ENCODE data around the gene CUL9. TPM values are rescaled to one million over a fixed set of nuclear protein-coding genes. Genes with fewer than 3 reads are reported as not detected.

CUL9 gene
- polyA plus RNA-seq, 3 donors, result 2.9 to 68.8 (median 3.8) TPM

DNA sequence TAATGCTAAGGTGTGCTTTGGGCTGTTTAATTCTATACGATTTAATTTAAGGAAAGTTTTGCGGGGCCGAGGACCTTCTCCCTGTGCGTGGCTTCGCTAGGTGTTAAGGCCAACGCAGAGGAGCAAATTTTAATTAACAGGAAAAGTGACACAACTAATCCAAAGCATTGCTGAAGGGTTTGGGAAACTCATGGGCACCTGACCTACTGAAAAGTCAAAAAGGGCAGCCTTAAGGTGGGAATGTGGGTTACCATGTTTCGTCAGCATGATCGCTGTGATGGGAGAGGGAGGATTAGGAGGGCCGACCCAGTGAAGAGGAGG, 415 bp upstream of the CUL9 start:
- peak overlapping the region; percentile 81 for H3K9ac ChIP-seq (ENCODE audit: insufficient read depth, low read length, poor library complexity, severe bottlenecking)
- intact Hi-C loops (cut with micrococcal nuclease), result no loop called here

DNA sequence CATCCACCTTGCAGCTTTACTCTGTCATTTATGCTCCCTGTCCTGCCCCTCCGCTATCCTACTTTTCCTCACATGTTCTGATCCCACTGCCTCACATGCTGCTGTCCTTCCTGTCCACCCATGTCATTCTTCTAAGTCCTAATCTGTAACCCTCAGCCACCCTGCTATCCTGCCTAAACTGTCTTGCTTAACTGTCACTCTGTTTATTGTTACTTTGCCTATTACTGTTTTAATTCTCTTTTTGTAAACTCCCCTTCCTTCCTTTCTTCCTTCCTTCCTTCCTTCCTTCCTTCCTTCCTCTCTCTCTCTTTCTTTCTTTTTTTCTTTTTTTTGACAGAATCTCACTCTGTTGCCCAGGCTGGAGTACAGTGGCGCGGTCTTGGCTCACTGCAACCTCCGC, 1.4 kb downstream of the CUL9 start:
- peak overlapping the region in 1 of 2 donors; percentile 46 for H3K4me3 Mint-ChIP-seq
- no peaks in the 10 kb centered on the region for H3K9me3 ChIP-seq (replicated peaks in 1 of 2; ENCODE audit: control insufficient read depth in 1 of 2, insufficient read depth in 1 of 2, low read length in 2 of 2)
- no peak for DNase-seq
- H3K79me2 ChIP-seq (ENCODE audit: insufficient read depth, low read length), result peaks cover 5% of the 10 kb centered on the region
- H3K27me3 Mint-ChIP-seq (ENCODE audit: low read depth in 3 of 3), result peaks cover 0 to 2% (median 0%) of the 10 kb centered on the region in 3 donors
- peaks cover 52 to 65% of the 10 kb centered on the region in 2 donors for H3K36me3 ChIP-seq (replicated peaks in 1 of 2; ENCODE audit: control insufficient read depth in 1 of 2, insufficient read depth in 2 of 2, low read length in 2 of 2)
- no peaks in the 10 kb centered on the region for H3K9me3 Mint-ChIP-seq
- no peak overlapping the region for H2AFZ ChIP-seq (ENCODE audit: insufficient read depth, low read depth, low read length, poor library complexity, severe bottlenecking)
- H4K20me1 ChIP-seq (ENCODE audit: insufficient read depth, low read length), result peaks cover 4% of the 10 kb centered on the region
- H3K27me3 ChIP-seq (ENCODE audit: control insufficient read depth in 2 of 2, insufficient read depth in 2 of 2, low read length in 2 of 2), result no peaks in the 10 kb centered on the region
- H3K4me1 ChIP-seq (ENCODE audit: control insufficient read depth in 1 of 2, insufficient read depth in 2 of 2, low read length in 2 of 2), result peaks cover 16 to 24% of the 10 kb centered on the region in 2 donors
- TF ChIP-seq, protein P1, sequence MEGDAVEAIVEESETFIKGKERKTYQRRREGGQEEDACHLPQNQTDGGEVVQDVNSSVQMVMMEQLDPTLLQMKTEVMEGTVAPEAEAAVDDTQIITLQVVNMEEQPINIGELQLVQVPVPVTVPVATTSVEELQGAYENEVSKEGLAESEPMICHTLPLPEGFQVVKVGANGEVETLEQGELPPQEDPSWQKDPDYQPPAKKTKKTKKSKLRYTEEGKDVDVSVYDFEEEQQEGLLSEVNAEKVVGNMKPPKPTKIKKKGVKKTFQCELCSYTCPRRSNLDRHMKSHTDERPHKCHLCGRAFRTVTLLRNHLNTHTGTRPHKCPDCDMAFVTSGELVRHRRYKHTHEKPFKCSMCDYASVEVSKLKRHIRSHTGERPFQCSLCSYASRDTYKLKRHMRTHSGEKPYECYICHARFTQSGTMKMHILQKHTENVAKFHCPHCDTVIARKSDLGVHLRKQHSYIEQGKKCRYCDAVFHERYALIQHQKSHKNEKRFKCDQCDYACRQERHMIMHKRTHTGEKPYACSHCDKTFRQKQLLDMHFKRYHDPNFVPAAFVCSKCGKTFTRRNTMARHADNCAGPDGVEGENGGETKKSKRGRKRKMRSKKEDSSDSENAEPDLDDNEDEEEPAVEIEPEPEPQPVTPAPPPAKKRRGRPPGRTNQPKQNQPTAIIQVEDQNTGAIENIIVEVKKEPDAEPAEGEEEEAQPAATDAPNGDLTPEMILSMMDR (IDR thresholded peaks at IDR 0.05), result no peak
- intact Hi-C loops (cut with micrococcal nuclease), result no loop called here
- peaks cover 52 to 59% of the 10 kb centered on the region in 2 donors for H3K36me3 Mint-ChIP-seq
- H3K4me1 Mint-ChIP-seq, result peaks cover 29% of the 10 kb centered on the region
- peak overlapping the region in 1 of 3 experiments; percentile 95 for H3K4me3 ChIP-seq (replicated peaks in 1 of 3; ENCODE audit: low read depth in 2 of 3, low read length in 3 of 3)
- peak overlapping the region; percentile 97 for H3K4me2 ChIP-seq (replicated peaks; ENCODE audit: extremely low read depth, low read length, poor library complexity, severe bottlenecking)
- WGBS (ENCODE audit: insufficient coverage), result 100% methylated on average over 1 of the region's 4 CpGs
- H3K27ac Mint-ChIP-seq, result peak overlapping the region in 6 of 7 donors; percentile 13 to 93 (median 60)
- no peak overlapping the region for H3K9ac ChIP-seq (ENCODE audit: insufficient read depth, low read length, poor library complexity, severe bottlenecking)
- peak overlapping the region in 1 of 2 donors; percentile 53 for H3K27ac ChIP-seq (ENCODE audit: low read depth in 1 of 2, low read length in 2 of 2)

More for the DNA sequence above, 415 bp upstream of the CUL9 start:
- Mint-ChIP-seq H3K27ac (peak overlapping the region; percentile 41 to 93 (median 87)), H3K27me3 (ENCODE audit: low read depth in 3 of 3) (peaks cover 0 to 2% (median 0%) of the 10 kb centered on the region in 3 donors), H3K4me1 (peaks cover 29% of the 10 kb centered on the region), H3K9me3 (no peaks in the 10 kb centered on the region), H3K4me3 (peak overlapping the region; percentile 87 to 99), H3K36me3 (peaks cover 48 to 60% of the 10 kb centered on the region in 2 donors)
- TF ChIP-seq, protein P1 (IDR thresholded peaks at IDR 0.05), result no peak
- H3K4me1 ChIP-seq (ENCODE audit: control insufficient read depth in 1 of 2, insufficient read depth in 2 of 2, low read length in 2 of 2), result peaks cover 16 to 24% of the 10 kb centered on the region in 2 donors
- H2AFZ ChIP-seq (ENCODE audit: insufficient read depth, low read depth, low read length, poor library complexity, severe bottlenecking), result peak overlapping the region; percentile 93
- peak overlapping the region; percentile 17 to 89 for H3K27ac ChIP-seq (ENCODE audit: low read depth in 1 of 2, low read length in 2 of 2)
- H3K9me3 ChIP-seq (replicated peaks in 1 of 2; ENCODE audit: control insufficient read depth in 1 of 2, insufficient read depth in 1 of 2, low read length in 2 of 2), result no peaks in the 10 kb centered on the region
- H4K20me1 ChIP-seq (ENCODE audit: insufficient read depth, low read length), result peaks cover 8% of the 10 kb centered on the region
- H3K27me3 ChIP-seq (ENCODE audit: control insufficient read depth in 2 of 2, insufficient read depth in 2 of 2, low read length in 2 of 2), result no peaks in the 10 kb centered on the region
- 42% methylated on average over 5 of the region's 9 CpGs for WGBS (ENCODE audit: insufficient coverage)
- H3K36me3 ChIP-seq (replicated peaks in 1 of 2; ENCODE audit: control insufficient read depth in 1 of 2, insufficient read depth in 2 of 2, low read length in 2 of 2), result peaks cover 41 to 64% of the 10 kb centered on the region in 2 donors
- peak overlapping the region; percentile 70 to 95 (median 81) for H3K4me3 ChIP-seq (replicated peaks in 1 of 3; ENCODE audit: low read depth in 2 of 3, low read length in 3 of 3)
- peaks cover 6% of the 10 kb centered on the region for H3K79me2 ChIP-seq (ENCODE audit: insufficient read depth, low read length)
- H3K4me2 ChIP-seq (replicated peaks; ENCODE audit: extremely low read depth, low read length, poor library complexity, severe bottlenecking), result peak overlapping the region; percentile 97
- no peak for DNase-seq

Measured in CD14-positive monocyte (primary cell).